NCI-H460 (cell line): ENCODE data around the gene ARMC9. TPM values are rescaled to one million over a fixed set of nuclear protein-coding genes. Genes with fewer than 3 reads are reported as not detected.
A peak's percentile ranks its signal among the peaks of the same experiment; 100 is the strongest.
"Not testable (repeated sequence)": the region's sequence is repeated elsewhere in the genome, so short reads cannot be mapped to it uniquely, and the experiment has no call there.

ENCODE experiments used
- DNase-seq: peaks from one replicate; pipeline ENCODE4 v3.0.0-alpha.2; 2016; ENCODE audit warnings: low read depth; ENCODE audit errors: extremely low read depth
- polyA plus RNA-seq: library from polyadenylated mRNA; depleted of rRNA; stranded (reverse); fragments of >200 nt; gene quantifications from 2 replicates; pipeline ENCODE4 v1.2.3, GENCODE V29; 2014; cell fraction: nucleus; rRNA removed
- total RNA-seq: library from RNA; depleted of rRNA; stranded (reverse); fragments of >200 nt; shearing (Covaris generic); gene quantifications from 2 replicates; pipeline ENCODE4 v1.2.3, GENCODE V29; 2014; rRNA removed

Gene ARMC9
- 8.9 TPM in 2 replicates for total RNA-seq
- 8.6 and 9.1 TPM in 2 replicates for polyA plus RNA-seq

GRCh38 chr2:231198291-231199173 is at the start of gene ARMC9:
ARMC9 (plus strand) TSS chr2:231198631; CDS start chr2:231206239, 7,608 bp downstream.
- peak; percentile 47 for DNase-seq

- DNase-seq = no peak
Observed at GRCh38 chr2:231152800-231153557, 45.5 kb upstream of the ARMC9 start.

- DNase-seq = no peak
Observed at GRCh38 chr2:231159306-231159705, 39.1 kb upstream of the ARMC9 start.

GRCh38 chr2:231160701-231161100 is 37.7 kb upstream of the ARMC9 start:
- no peak for DNase-seq

- DNase-seq = no peak
Observed at GRCh38 chr2:231161252-231161839, 37.1 kb upstream of the ARMC9 start.

GRCh38 chr2:231161877-231162329 is 36.5 kb upstream of the ARMC9 start:
- DNase-seq = no peak

- no peak for DNase-seq
Observed at GRCh38 chr2:231163011-231163410, 35.4 kb upstream of the ARMC9 start.

- no peak for DNase-seq
Observed at GRCh38 chr2:231163414-231164095, 34.9 kb upstream of the ARMC9 start.

- DNase-seq = no peak
Observed at GRCh38 chr2:231167745-231168459, 30.5 kb upstream of the ARMC9 start.

GRCh38 chr2:231168460-231169139 is 29.8 kb upstream of the ARMC9 start:
- no peak for DNase-seq

GRCh38 chr2:231169488-231169887 is 28.9 kb upstream of the ARMC9 start:
- DNase-seq = no peak

GRCh38 chr2:231170055-231170454 is 28.4 kb upstream of the ARMC9 start:
- DNase-seq = no peak

GRCh38 chr2:231172025-231172424 is 26.4 kb upstream of the ARMC9 start:
- DNase-seq = no peak

GRCh38 chr2:231174211-231174651 is 24.2 kb upstream of the ARMC9 start:
- no peak for DNase-seq

- no peak for DNase-seq
Observed at GRCh38 chr2:231176066-231176465, 22.4 kb upstream of the ARMC9 start.

GRCh38 chr2:231177156-231178025 is 21.0 kb upstream of the ARMC9 start:
- no peak for DNase-seq

- DNase-seq = not testable (repeated sequence)
Observed at GRCh38 chr2:231178805-231179204, 19.6 kb upstream of the ARMC9 start.

GRCh38 chr2:231181860-231182512 is 16.4 kb upstream of the ARMC9 start:
- DNase-seq = no peak
